H9 (cell line): ENCODE data around the gene OLFM4. TPM values are rescaled to one million over a fixed set of nuclear protein-coding genes. Genes with fewer than 3 reads are reported as not detected.

Source experiments
- DNase-seq: peaks from one replicate; pipeline ENCODE4 v3.0.0-alpha.2; 2017
- H2AFZ ChIP-seq: one replicate; pipeline ENCODE4 v1.6.1; 2013; ENCODE audit warnings: mild to moderate bottlenecking, low read length, control low read depth, moderate library complexity
- H2AK5ac ChIP-seq: 2 replicates; pipeline ENCODE4 v1.6.1; 2013; ENCODE audit warnings: low read length, control low read depth, mixed read lengths; ENCODE audit not compliant: insufficient read length
- H2BK120ac ChIP-seq: one replicate; pipeline ENCODE4 v1.6.1; 2013; ENCODE audit warnings: low read depth, mild to moderate bottlenecking, low read length, control low read depth, inconsistent platforms; ENCODE audit not compliant: poor library complexity, severe bottlenecking
- H2BK12ac ChIP-seq: 2 replicates; pipeline ENCODE4 v1.6.1; 2013; ENCODE audit warnings: low read length, control low read depth, mixed read lengths, low read depth; ENCODE audit not compliant: insufficient read length
- H2BK15ac ChIP-seq: 2 replicates; pipeline ENCODE4 v1.6.1; 2013; ENCODE audit warnings: low read depth, low read length, control low read depth
- H2BK20ac ChIP-seq: one replicate; pipeline ENCODE4 v1.6.1; 2013; ENCODE audit warnings: low read depth, mild to moderate bottlenecking, low read length, control low read depth, inconsistent platforms; ENCODE audit not compliant: poor library complexity, severe bottlenecking
- H2BK5ac ChIP-seq: 2 replicates; pipeline ENCODE4 v1.6.1; 2013; ENCODE audit warnings: low read length, control low read depth, mixed read lengths; ENCODE audit not compliant: insufficient read length
- H3K14ac ChIP-seq: 2 replicates; pipeline ENCODE4 v1.6.1; 2013; ENCODE audit warnings: low read length, control low read depth; ENCODE audit not compliant: insufficient read depth
- H3K18ac ChIP-seq: 2 replicates; pipeline ENCODE4 v1.6.1; 2013; ENCODE audit warnings: low read depth, mild to moderate bottlenecking, mixed read lengths, low read length, control low read depth; ENCODE audit not compliant: insufficient read length
- H3K23ac ChIP-seq: 2 replicates; pipeline ENCODE4 v1.6.1; 2013; ENCODE audit warnings: low read length, control low read depth, mixed read lengths, low read depth; ENCODE audit not compliant: insufficient read length
- H3K23me2 ChIP-seq: 2 replicates; pipeline ENCODE4 v1.6.1; 2013; ENCODE audit warnings: low read depth, mild to moderate bottlenecking, mixed read lengths, low read length, control low read depth; ENCODE audit not compliant: insufficient read length, poor library complexity, severe bottlenecking
- H3K27ac ChIP-seq: 2 replicates; pipeline ENCODE4 v1.5.1; 2013; ENCODE audit warnings: low read length, control low read depth, mixed read lengths, low read depth; ENCODE audit not compliant: insufficient read length
- H3K27me3 ChIP-seq: 2 replicates; pipeline ENCODE4 v1.6.1; 2013; ENCODE audit warnings: low read length, control low read depth, inconsistent platforms; ENCODE audit not compliant: insufficient read depth
- H3K4ac ChIP-seq: 2 replicates; pipeline ENCODE4 v1.6.1; 2013; ENCODE audit warnings: low read depth, mild to moderate bottlenecking, control low read depth, inconsistent platforms, low read length, moderate library complexity
- H3K4me1 ChIP-seq: 2 replicates; pipeline ENCODE4 v1.6.1; 2013; ENCODE audit warnings: low read length, control low read depth, inconsistent platforms; ENCODE audit not compliant: insufficient read depth
- H3K4me2 ChIP-seq: 2 replicates; pipeline ENCODE4 v1.6.1; 2013; ENCODE audit warnings: low read length, control low read depth, mixed read lengths; ENCODE audit not compliant: insufficient read length, insufficient read depth
- H3K56ac ChIP-seq: 2 replicates; pipeline ENCODE4 v1.6.1; 2013; ENCODE audit warnings: low read depth, mild to moderate bottlenecking, mixed read lengths, low read length, control low read depth; ENCODE audit not compliant: insufficient read length
- H3K79me1 ChIP-seq: 2 replicates; pipeline ENCODE4 v1.6.1; 2013; ENCODE audit warnings: low read depth, mild to moderate bottlenecking, moderate library complexity, low read length, control low read depth, inconsistent platforms; ENCODE audit not compliant: insufficient read depth, poor library complexity, severe bottlenecking
- H3K79me2 ChIP-seq: 2 replicates; pipeline ENCODE4 v1.6.1; 2013; ENCODE audit warnings: low read length, control low read depth, inconsistent platforms; ENCODE audit not compliant: insufficient read depth
- H3K9ac ChIP-seq: 2 replicates; pipeline ENCODE4 v1.6.1; 2013; ENCODE audit warnings: low read length, control low read depth, mixed read lengths; ENCODE audit not compliant: insufficient read length; ENCODE audit errors: extremely low read depth
- H3K9me3 ChIP-seq: one replicate; pipeline ENCODE4 v1.6.1; 2013; ENCODE audit warnings: low read depth, low read length, inconsistent platforms; ENCODE audit not compliant: control insufficient read depth
- H3T11ph ChIP-seq: one replicate; pipeline ENCODE4 v1.6.1; 2013; ENCODE audit warnings: mild to moderate bottlenecking, low read length, control low read depth, inconsistent platforms
- H4K20me1 ChIP-seq: one replicate; pipeline ENCODE4 v1.6.1; 2013; ENCODE audit not compliant: control insufficient read depth, insufficient read length, insufficient read depth
- H4K5ac ChIP-seq: 2 replicates; pipeline ENCODE4 v1.6.1; 2013; ENCODE audit warnings: low read depth, mild to moderate bottlenecking, mixed read lengths, low read length, control low read depth; ENCODE audit not compliant: insufficient read length
- H4K8ac ChIP-seq: replicated peaks from 2 replicates; pipeline ENCODE4 v1.6.1; 2013; ENCODE audit warnings: low read length, control low read depth, mixed read lengths, low read depth; ENCODE audit not compliant: insufficient read length
- H4K91ac ChIP-seq: 2 replicates; pipeline ENCODE4 v1.6.1; 2013; ENCODE audit warnings: low read depth, mild to moderate bottlenecking, moderate library complexity, mixed read lengths, low read length, control low read depth; ENCODE audit not compliant: insufficient read length
- H3K27ac Mint-ChIP-seq, 3 experiments: 2 replicates in 2 of 3; 3 replicates in 1 of 3; pipeline ENCODE4 v1.8.0; 2020 to 2021; ENCODE audit warnings: mixed read lengths in 3 of 3, mild to moderate bottlenecking in 1 of 3, moderate library complexity in 1 of 3
- H3K27me3 Mint-ChIP-seq: 2 replicates; pipeline ENCODE4 v1.8.0; 2021; ENCODE audit warnings: low read depth, mild to moderate bottlenecking, moderate library complexity, mixed read lengths
- H3K36me3 Mint-ChIP-seq, 3 experiments: 2 replicates in 2 of 3; 3 replicates in 1 of 3; pipeline ENCODE4 v1.8.0; 2020 to 2021; ENCODE audit warnings: low read depth in 3 of 3, mixed read lengths in 3 of 3; ENCODE audit not compliant: insufficient read depth in 1 of 3
- H3K4me1 Mint-ChIP-seq, 2 experiments: 2 replicates each; pipeline ENCODE4 v1.8.0; 2020; ENCODE audit warnings: mixed read lengths in 2 of 2
- H3K4me3 Mint-ChIP-seq, 2 experiments: 2 replicates in 1 of 2; 3 replicates in 1 of 2; pipeline ENCODE4 v1.8.0; 2020 to 2021; ENCODE audit warnings: mild to moderate bottlenecking in 2 of 2, mixed read lengths in 2 of 2, moderate library complexity in 1 of 2
- H3K9me3 Mint-ChIP-seq, 2 experiments: 2 replicates in 1 of 2; 3 replicates in 1 of 2; pipeline ENCODE4 v1.8.0; 2020; ENCODE audit warnings: mild to moderate bottlenecking in 2 of 2, mixed read lengths in 2 of 2, moderate library complexity in 1 of 2
- CTCF ChIP-seq: fragments of 200-600 bp; sonication (generic); conservative IDR thresholded peaks from 3 replicates; pipeline ENCODE4 v1.8.0; 2021; ENCODE audit warnings: antibody characterized with exemption, mild to moderate bottlenecking
- WGBS: extraction: QIAGEN DNeasy Blood & Tissue Kit; methylation state at CpG from one replicate; pipeline ENCODE4 v1.1.7; 2013; ENCODE audit warnings: missing lambda C conversion rate, low lambda C conversion rate, mixed read lengths; ENCODE audit not compliant: insufficient read length; ENCODE audit errors: extremely low coverage; 5-methylcytosine and 5-hydroxymethylcytosine counted together
- total RNA-seq: library from RNA; stranded (reverse); gene quantifications from 2 replicates; pipeline ENCODE4 v1.2.1, GENCODE V29; 2021

Gene OLFM4
- total RNA-seq, 1 experiment from 2014 or later, result not detected

- Histone ChIP-seq H2BK120ac (no peak overlapping the region), H4K91ac (no peak overlapping the region), H3K23me2 (no peaks in the 10 kb centered on the region), H2BK12ac (no peak overlapping the region), H2BK20ac (no peak overlapping the region), H3K79me2 (no peaks in the 10 kb centered on the region), H2BK5ac (no peak overlapping the region), H3K27ac (no peak overlapping the region), H3K14ac (no peak overlapping the region), H2AFZ (no peak overlapping the region), H2AK5ac (no peak overlapping the region), H2BK15ac (no peak overlapping the region), H3K23ac (no peak overlapping the region), H4K20me1 (no peaks in the 10 kb centered on the region), H3K4me1 (peaks cover 3% of the 10 kb centered on the region; the same call in 1 of the 2 replicates), H3T11ph (no peak overlapping the region), H3K4ac (no peak overlapping the region), H3K79me1 (no peaks in the 10 kb centered on the region), H3K4me2 (no peak overlapping the region), H4K8ac (no peak overlapping the region), H3K56ac (no peak overlapping the region), H3K9me3 (no peaks in the 10 kb centered on the region), H4K5ac (no peak overlapping the region), H3K18ac (no peak overlapping the region), H3K27me3 (no peaks in the 10 kb centered on the region), H3K9ac (no peak overlapping the region)
- peaks cover 36% of the 10 kb centered on the region in 2 experiments for H3K4me1 Mint-ChIP-seq
- no peak for TF ChIP-seq CTCF
- no peaks in the 10 kb centered on the region; the same call in 1 of the 2 replicates for H3K27me3 Mint-ChIP-seq
- no peak overlapping the region for H3K27ac Mint-ChIP-seq
- no peak for DNase-seq
- peaks cover 0 to under 1% of the 10 kb centered on the region in 2 experiments; a peak in 2 of 5 replicates for H3K9me3 Mint-ChIP-seq
- WGBS, result no CpG with 5 or more reads among the region's 1 CpG
- no peak overlapping the region for H3K4me3 Mint-ChIP-seq
- H3K36me3 Mint-ChIP-seq, result no peaks in the 10 kb centered on the region
These were observed 33.7 kb upstream of the OLFM4 start for GRCh38 chr13:52994865-52995264.
